Keratinocyte (primary cell): ENCODE data around the gene GRPEL1.

Experiments used
- CTCF ChIP-seq, 3 experiments: IDR thresholded peaks in 1 of 3; conservative IDR thresholded peaks in 1 of 3; optimal IDR thresholded peaks in 1 of 3; 2 replicates in 2 of 3; 3 replicates in 1 of 3; pipeline versions ENCODE3 to v1.5.1; 2011; ENCODE audit warnings: low read length in 3 of 3, mild to moderate bottlenecking in 3 of 3, moderate library complexity in 2 of 3, control low read depth in 1 of 3, inconsistent platforms in 1 of 3; ENCODE audit not compliant: insufficient read depth in 2 of 3; ENCODE audit errors: extremely low read depth in 1 of 3
- EZH2 ChIP-seq: IDR thresholded peaks from one replicate; pipeline ENCODE4 v1.6.1; 2012; ENCODE audit warnings: inconsistent platforms, mild to moderate bottlenecking, low read length, moderate library complexity

GRCh38 chr4:7024336-7024890 is 43.5 kb downstream of the GRPEL1 start:
- TF ChIP-seq EZH2 (no peak), CTCF (optimal IDR thresholded peaks at IDR 0.05 in 1 of 3, IDR thresholded peaks at IDR 0.05 in 1 of 3, conservative IDR thresholded peaks at IDR 0.05 in 1 of 3; ENCODE audit: extremely low read depth in 1 of 3, insufficient read depth in 2 of 3, low read length in 3 of 3) (no peak)
